Gastroesophageal sphincter (tissue), 4 donors: ENCODE results near the gene PIBF1. TPM values are rescaled to one million over a fixed set of nuclear protein-coding genes. Genes with fewer than 3 reads are reported as not detected.

Experiments
- ATAC-seq: fragments of 150-250 bp; one replicate; pipeline ENCODE4 v1.9.1; 2016; ENCODE audit warnings: mild to moderate bottlenecking, moderate library complexity
- H3K27ac ChIP-seq, 4 donors: fragments of 200-600 bp; sonication (generic) in 3 of 4; 1 replicate in 3 of 4; 2 replicates in 1 of 4; pipeline ENCODE4 v1.5.1; 2016 to 2019
- H3K27me3 ChIP-seq: fragments of 200-600 bp; sonication (generic); one replicate; pipeline ENCODE4 v1.5.1; 2019
- H3K36me3 ChIP-seq, 2 donors: fragments of 200-600 bp; sonication (generic); one replicate each; pipeline ENCODE4 v1.5.1; 2019; ENCODE audit warnings: control low read depth in 1 of 2
- H3K4me1 ChIP-seq, 3 donors: fragments of 200-600 bp; sonication (generic); 1 replicate in 2 of 3; 2 replicates in 1 of 3; pipeline ENCODE4 v1.5.1; 2016 to 2019; ENCODE audit warnings: control low read depth in 2 of 3
- H3K4me3 ChIP-seq, 2 donors: fragments of 200-600 bp; sonication (generic); one replicate each; pipeline ENCODE4 v1.5.1; 2019; ENCODE audit warnings: mild to moderate bottlenecking in 1 of 2, moderate library complexity in 1 of 2
- H3K9me3 ChIP-seq, 3 donors: fragments of 200-600 bp; sonication (generic); one replicate each; pipeline ENCODE4 v1.5.1; 2017 to 2019; ENCODE audit warnings: control low read depth in 2 of 3
- CTCF ChIP-seq, 4 experiments: fragments of 200-600 bp in 2 of 4; fragments of 450-650 bp in 2 of 4; sonication (generic) in 1 of 4; IDR thresholded peaks; one replicate each; pipeline ENCODE4 v1.5.1; 2017 to 2019; ENCODE audit warnings: antibody characterized with exemption in 4 of 4, mild to moderate bottlenecking in 2 of 4, moderate library complexity in 2 of 4
- EP300 ChIP-seq: sonication (generic); formaldehyde crosslinking; IDR thresholded peaks from one replicate; pipeline ENCODE4 v1.6.1; 2017; ENCODE audit warnings: antibody characterized with exemption, mild to moderate bottlenecking
- POLR2A ChIP-seq, 2 donors: fragments of 450-650 bp; IDR thresholded peaks; one replicate each; pipeline ENCODE4 v1.6.1; 2017; ENCODE audit warnings: antibody characterized with exemption in 2 of 2, mild to moderate bottlenecking in 2 of 2, moderate library complexity in 1 of 2
- POLR2AphosphoS5 ChIP-seq: sonication (generic); formaldehyde crosslinking; IDR thresholded peaks from one replicate; pipeline ENCODE4 v1.6.1; 2017; ENCODE audit warnings: antibody characterized with exemption
- WGBS, 2 donors: methylation state at CpG; one replicate each; pipeline ENCODE4 v1.1.5; 2018; ENCODE audit warnings: low coverage in 1 of 2; 5-methylcytosine and 5-hydroxymethylcytosine counted together
- small RNA-seq, 4 donors: library from RNA; depleted of rRNA; stranded (forward); fragments of <200 nt; gene quantifications; one replicate each; pipeline ENCODE3, GENCODE V24; 2016
- total RNA-seq, 4 donors: library from RNA; depleted of rRNA; stranded (reverse); fragments of >200 nt; gene quantifications; one replicate each; pipeline ENCODE4 v1.1.0, GENCODE V29; 2016

Gene PIBF1
- total RNA-seq, 4 donors from 2014 or later = 13.1 to 38.4 (median 22.3) TPM

- Histone ChIP-seq H3K27me3 (no peaks in the 10 kb centered on the region), H3K4me1 (peaks cover 0 to 10% (median 4%) of the 10 kb centered on the region in 3 donors), H3K9me3 (no peaks in the 10 kb centered on the region), H3K4me3 (no peak overlapping the region), H3K27ac (no peak overlapping the region), H3K36me3 (no peaks in the 10 kb centered on the region)
- ATAC-seq = no peak
- TF ChIP-seq POLR2AphosphoS5 (no peak), POLR2A (IDR thresholded peaks at IDR 0.05) (no peak), EP300 (no peak), CTCF (IDR thresholded peaks at IDR 0.05) (no peak)
- WGBS, 2 donors = 25 to 31% methylated on average over 2 of the region's 2 CpGs
These were observed 283.1 kb downstream of the PIBF1 start for GRCh38 chr13:73065036-73065435.

GRCh38 chr13:73065665-73066340 is 283.9 kb downstream of the PIBF1 start:
- no peak overlapping the region for H3K4me3 ChIP-seq
- no peak for ATAC-seq
- peaks cover 0 to 10% (median 4%) of the 10 kb centered on the region in 3 donors for H3K4me1 ChIP-seq
- no peaks in the 10 kb centered on the region for H3K36me3 ChIP-seq
- WGBS, 2 donors = 81 to 92% methylated on average over 6 to 7 of the region's 7 CpGs
- TF ChIP-seq EP300 (no peak), POLR2A (IDR thresholded peaks at IDR 0.05) (no peak), CTCF (IDR thresholded peaks at IDR 0.05) (no peak), POLR2AphosphoS5 (no peak)
- no peak overlapping the region for H3K27ac ChIP-seq
- H3K27me3 ChIP-seq = no peaks in the 10 kb centered on the region
- H3K9me3 ChIP-seq = no peaks in the 10 kb centered on the region

Small RNA genes lying within 50 kb of the gene (small RNA-seq; reads per million reads assigned to genes)
- gene RNU6-79P = 0 reads per million in 4 donors

Other genes starting within 250 kb of the PIBF1 start
- gene MZT1, start 54.5 kb upstream of the PIBF1 start, total RNA-seq = 10 to 100 TPM in 1 of 4 donors, 1 to 10 TPM in 3; 4.7 to 12.1 (median 7.8) TPM
- 1 to 10 TPM in 2 of 4 donors, under 1 TPM in 2; 0.93 to 6.2 (median 1.3) TPM for gene BORA, start 54.2 kb upstream of the PIBF1 start, total RNA-seq
- 10 to 100 TPM; 16.4 to 32.8 (median 26.9) TPM for gene DIS3, start 233 bp upstream of the PIBF1 start, total RNA-seq